Caco-2 (cell line): ENCODE measurements around the gene ZNF764. TPM values are rescaled to one million over a fixed set of nuclear protein-coding genes. Genes with fewer than 3 reads are reported as not detected.
A peak's percentile ranks its signal among the peaks of the same experiment; 100 is the strongest.

Source experiments
- BruUV-seq: library from RNA; stranded (reverse); fragments of 400-500 nt; replicated peaks from 2 replicates; lab custom pipeline; 2021; lab: Mats Ljungman, UMichigan
- CTCF ChIA-PET: fragments of 300-600 bp; sonication (Branson Sonifier 250); formaldehyde crosslinking; loops from one replicate; lab custom pipeline; 2022; ENCODE audit warnings: antibody characterized with exemption; lab: Charles Lee
- POLR2A ChIA-PET: fragments of 300-600 bp; sonication (Branson Sonifier 250); formaldehyde crosslinking; loops from one replicate; lab custom pipeline; 2022; ENCODE audit warnings: antibody characterized with exemption; lab: Charles Lee
- DNase-seq, 2 experiments: peaks; one replicate each; pipeline versions ENCODE4 v3.0.0 to v3.0.0-alpha.2; 2020 to 2022
- H3K27me3 ChIP-seq: replicated peaks from 2 replicates; pipeline ENCODE4 v1.6.0; 2011; ENCODE audit warnings: low read length; ENCODE audit not compliant: control insufficient read depth, insufficient read depth
- H3K36me3 ChIP-seq: 2 replicates; pipeline ENCODE4 v1.5.1; 2011; ENCODE audit warnings: low read length; ENCODE audit not compliant: control insufficient read depth, insufficient read depth
- H3K4me1 ChIP-seq: fragments of 250-450 bp; sonication (Bioruptor Pico); 2 replicates; pipeline ENCODE4 v1.5.1; 2020; ENCODE audit warnings: mild to moderate bottlenecking
- H3K4me3 ChIP-seq: 2 replicates; pipeline ENCODE4 v1.5.1; 2011; ENCODE audit warnings: low read depth, mild to moderate bottlenecking, control low read depth, low read length
- H3K9me3 ChIP-seq: fragments of 250-450 bp; sonication (Bioruptor Pico); 2 replicates; pipeline ENCODE4 v1.5.1; 2020; ENCODE audit warnings: mild to moderate bottlenecking, moderate library complexity
- H3K27ac Mint-ChIP-seq: one replicate; pipeline ENCODE4 v1.8.0; 2022; ENCODE audit warnings: mixed read lengths; ENCODE audit not compliant: unreplicated experiment
- H3K27me3 Mint-ChIP-seq: one replicate; pipeline ENCODE4 v1.8.0; 2022; ENCODE audit warnings: mixed read lengths; ENCODE audit not compliant: insufficient read depth, unreplicated experiment
- H3K36me3 Mint-ChIP-seq: one replicate; pipeline ENCODE4 v1.8.0; 2022; ENCODE audit warnings: mild to moderate bottlenecking, mixed read lengths; ENCODE audit not compliant: insufficient read depth, unreplicated experiment
- H3K4me1 Mint-ChIP-seq: one replicate; pipeline ENCODE4 v1.8.0; 2022; ENCODE audit warnings: low read depth, mixed read lengths; ENCODE audit not compliant: unreplicated experiment
- H3K4me3 Mint-ChIP-seq: one replicate; pipeline ENCODE4 v1.8.0; 2022; ENCODE audit warnings: mild to moderate bottlenecking, moderate library complexity, mixed read lengths; ENCODE audit not compliant: unreplicated experiment
- H3K9me3 Mint-ChIP-seq: one replicate; pipeline ENCODE4 v1.8.0; 2022; ENCODE audit warnings: mixed read lengths; ENCODE audit not compliant: unreplicated experiment
- CTCF ChIP-seq, 2 experiments: fragments of 200-600 bp in 1 of 2; IDR thresholded peaks; 1 replicate in 1 of 2; 2 replicates in 1 of 2; pipeline versions ENCODE4 v1.5.1 to v1.8.0; 2011 to 2022; ENCODE audit warnings: antibody characterized with exemption in 1 of 2, control low read depth in 1 of 2, inconsistent platforms in 1 of 2, low read depth in 1 of 2, low read length in 1 of 2, mild to moderate bottlenecking in 1 of 2, moderate library complexity in 1 of 2; ENCODE audit not compliant: insufficient read depth in 1 of 2, severe bottlenecking in 1 of 2, unreplicated experiment in 1 of 2
- intact Hi-C: fragments of 100-400 bp; cut with micrococcal nuclease; formaldehyde crosslinking; loops from one replicate; pipeline ENCODE4 v1.10.0; 2022; ENCODE audit not compliant: unreplicated experiment
- total RNA-seq: library from RNA; stranded (reverse); gene quantifications from 2 replicates; pipeline ENCODE4 v1.2.3, GENCODE V29; 2022

ZNF764 gene
- total RNA-seq, 1 experiment from 2014 or later, result 8.5 TPM

GRCh38 chr16:30581457-30581856 is 23.3 kb upstream of the ZNF764 start:
- DNase-seq, result no peak
- Mint-ChIP-seq H3K27ac (no peak overlapping the region), H3K36me3 (peaks cover 36% of the 10 kb centered on the region), H3K4me1 (no peaks in the 10 kb centered on the region), H3K4me3 (no peak overlapping the region), H3K27me3 (no peaks in the 10 kb centered on the region), H3K9me3 (no peaks in the 10 kb centered on the region)
- Histone ChIP-seq H3K36me3 (peaks cover 2% of the 10 kb centered on the region), H3K9me3 (no peaks in the 10 kb centered on the region), H3K4me1 (no peaks in the 10 kb centered on the region), H3K27me3 (no peaks in the 10 kb centered on the region), H3K4me3 (no peak overlapping the region)
- intact Hi-C loops, result no loop called here
- no peak for TF ChIP-seq CTCF (IDR thresholded peaks at IDR 0.05; ENCODE audit: insufficient read depth in 1 of 2, low read depth in 1 of 2, low read length in 1 of 2, severe bottlenecking in 1 of 2, unreplicated experiment in 1 of 2)
- BruUV-seq, result no TSS peak
- ChIA-PET POLR2A (no interaction called here), CTCF (no interaction called here)

- no TSS peak for BruUV-seq
- H3K27ac Mint-ChIP-seq, result no peak overlapping the region
- Histone ChIP-seq H3K36me3 (no peaks in the 10 kb centered on the region; the same call in 1 of the 2 replicates), H3K4me3 (no peak overlapping the region), H3K27me3 (no peaks in the 10 kb centered on the region), H3K4me1 (no peaks in the 10 kb centered on the region), H3K9me3 (no peaks in the 10 kb centered on the region)
- H3K4me1 Mint-ChIP-seq, result peaks cover 7% of the 10 kb centered on the region
- TF ChIP-seq CTCF (IDR thresholded peaks at IDR 0.05; ENCODE audit: insufficient read depth in 1 of 2, low read depth in 1 of 2, low read length in 1 of 2, severe bottlenecking in 1 of 2, unreplicated experiment in 1 of 2), result no peak
- peaks cover 29% of the 10 kb centered on the region for H3K36me3 Mint-ChIP-seq
- H3K9me3 Mint-ChIP-seq, result no peaks in the 10 kb centered on the region
- H3K27me3 Mint-ChIP-seq, result no peaks in the 10 kb centered on the region
- no peak overlapping the region for H3K4me3 Mint-ChIP-seq
- DNase-seq, result no peak
- CTCF ChIA-PET, result no interaction called here
- intact Hi-C loops, result no loop called here
- POLR2A ChIA-PET, result no interaction called here
These were observed 16.5 kb upstream of the ZNF764 start for GRCh38 chr16:30574678-30575077.

GRCh38 chr16:30571445-30572322 is 13.5 kb upstream of the ZNF764 start, which contains the start of gene ZNF688:
ZNF688 (minus strand) TSS chr16:30571714; CDS start chr16:30571629, 85 bp downstream.
- intact Hi-C loops, result loop anchor here (1.0 to 2.0 kb wide), 6 partner anchors 13 to 141 kb away; partner anchors contain the start of genes DCTPP1, FBRS, ZNF764 and ZNF785
- H3K36me3 ChIP-seq, result no peaks in the 10 kb centered on the region; the same call in 1 of the 2 replicates
- DNase-seq, result peak; percentile 94 to 97
- BruUV-seq, result no TSS peak
- no peaks in the 10 kb centered on the region for H3K27me3 ChIP-seq
- ChIA-PET POLR2A (interaction anchor here (0.5 to 2.1 kb wide), 9 partner anchors 13 to 507 kb away, joined by 3 to 19 read pairs (median 4); partner anchors contain the start of genes ZNF747, ZNF764 and ZNF785), CTCF (interaction anchor here (0.6 to 2.4 kb wide), 9 partner anchors 13 to 480 kb away, joined by 3 to 14 read pairs (median 6); partner anchors contain the start of genes DCTPP1, TBX6, ZNF747 and ZNF764)
- no peaks in the 10 kb centered on the region for H3K9me3 ChIP-seq
- no peaks in the 10 kb centered on the region for H3K4me1 ChIP-seq
- Mint-ChIP-seq H3K27ac (peak within 1 kb of the TSS; percentile 93), H3K4me3 (peak within 1 kb of the TSS; percentile 82), H3K4me1 (peaks cover 7% of the 10 kb centered on the region), H3K27me3 (no peaks in the 10 kb centered on the region), H3K36me3 (peaks cover 22% of the 10 kb centered on the region), H3K9me3 (no peaks in the 10 kb centered on the region)
- no peak for TF ChIP-seq CTCF (IDR thresholded peaks at IDR 0.05; ENCODE audit: insufficient read depth in 1 of 2, low read depth in 1 of 2, low read length in 1 of 2, severe bottlenecking in 1 of 2, unreplicated experiment in 1 of 2)
- peak within 1 kb of the TSS; percentile 77 for H3K4me3 ChIP-seq
